SK-N-SH (cell line): ENCODE measurements around the gene TPM4. TPM values are rescaled to one million over a fixed set of nuclear protein-coding genes. Genes with fewer than 3 reads are reported as not detected.
"Not testable (repeated sequence)": the region's sequence is repeated elsewhere in the genome, so short reads cannot be mapped to it uniquely, and the experiment has no call there.

Source experiments
- CTCF ChIA-PET: fragments of 300-600, 350-600 bp; formaldehyde crosslinking; extraction: SDS; loops from one replicate; lab custom pipeline; 2021; lab: Yijun Ruan, JAX
- POLR2A ChIA-PET: fragments of 350-600 bp; sonication (Branson Sonifier 250); formaldehyde crosslinking; extraction: SDS; loops from one replicate; lab custom pipeline; 2020; ENCODE audit warnings: antibody characterized with exemption, inconsistent platforms; lab: Yijun Ruan, JAX
- DNase-seq: peaks from one replicate; pipeline ENCODE4 v3.0.0; 2012
- H2AFZ ChIP-seq: fragments of 200-600 bp; sonication (generic); 2 replicates; pipeline ENCODE4 v1.8.1; 2016; ENCODE audit warnings: antibody characterized with exemption, mild to moderate bottlenecking, low read depth
- H3F3A ChIP-seq: fragments of 200-600 bp; sonication (generic); replicated peaks from 2 replicates; pipeline ENCODE3; 2016; ENCODE audit warnings: antibody characterized with exemption, mild to moderate bottlenecking; ENCODE audit not compliant: insufficient read depth
- H3K27ac ChIP-seq, 2 experiments: fragments of 200-500 bp in 1 of 2; fragments of 200-600 bp in 1 of 2; sonication (Bioruptor generic) in 1 of 2; sonication (generic), shearing (Covaris generic) in 1 of 2; 2 replicates each; pipeline versions ENCODE4 v1.5.1 to v1.6.1; 2014 to 2016; ENCODE audit warnings: low read depth in 2 of 2, inconsistent platforms in 1 of 2, low read length in 1 of 2, mild to moderate bottlenecking in 1 of 2, mixed read lengths in 1 of 2
- H3K27me3 ChIP-seq: fragments of 200-600 bp; sonication (generic), shearing (Covaris generic); 2 replicates; pipeline ENCODE4 v1.6.1; 2016; ENCODE audit warnings: mixed run types; ENCODE audit not compliant: insufficient read depth
- H3K36me3 ChIP-seq, 2 experiments: fragments of 200-500 bp in 1 of 2; fragments of 200-600 bp in 1 of 2; sonication (Bioruptor generic) in 1 of 2; sonication (generic) in 1 of 2; replicated peaks in 1 of 2; 2 replicates each; pipeline versions ENCODE3 to v1.5.1; 2014 to 2016; ENCODE audit warnings: low read length in 1 of 2, mild to moderate bottlenecking in 1 of 2; ENCODE audit not compliant: insufficient read depth in 2 of 2, control insufficient read depth in 1 of 2
- H3K4me1 ChIP-seq, 2 experiments: fragments of 200-500 bp in 1 of 2; fragments of 200-600 bp in 1 of 2; sonication (Bioruptor generic) in 1 of 2; sonication (generic), shearing (Covaris generic) in 1 of 2; 2 replicates each; pipeline versions ENCODE4 v1.5.1 to v1.6.1; 2014 to 2016; ENCODE audit warnings: low read depth in 1 of 2, low read length in 1 of 2, mixed run types in 1 of 2; ENCODE audit not compliant: insufficient read depth in 2 of 2, control insufficient read depth in 1 of 2
- H3K4me2 ChIP-seq: fragments of 200-600 bp; sonication (generic), shearing (Covaris generic); 2 replicates; pipeline ENCODE4 v1.6.1; 2017; ENCODE audit warnings: mixed run types
- H3K4me3 ChIP-seq, 2 experiments: fragments of 200-500 bp in 1 of 2; fragments of 200-600 bp in 1 of 2; sonication (Bioruptor generic) in 1 of 2; sonication (generic), shearing (Covaris generic) in 1 of 2; 2 replicates each; pipeline versions ENCODE4 v1.5.1 to v1.8.1; 2014 to 2016; ENCODE audit warnings: low read depth in 2 of 2, inconsistent platforms in 1 of 2, low read length in 1 of 2, mild to moderate bottlenecking in 1 of 2, mixed read lengths in 1 of 2, moderate library complexity in 1 of 2
- H3K79me2 ChIP-seq: fragments of 200-600 bp; sonication (generic); 2 replicates; pipeline ENCODE4 v1.8.1; 2017; ENCODE audit warnings: mild to moderate bottlenecking; ENCODE audit not compliant: insufficient read depth
- H3K9ac ChIP-seq: fragments of 200-600 bp; sonication (generic); 2 replicates; pipeline ENCODE4 v1.6.1; 2017; ENCODE audit warnings: mixed run types
- H3K9me2 ChIP-seq: fragments of 200-600 bp; sonication (generic); 2 replicates; pipeline ENCODE4 v1.6.1; 2017; ENCODE audit warnings: mixed run types
- H3K9me3 ChIP-seq: fragments of 200-600 bp; sonication (generic); 2 replicates; pipeline ENCODE4 v1.6.1; 2017; ENCODE audit warnings: mixed run types, mild to moderate bottlenecking, moderate library complexity
- H4K20me1 ChIP-seq: fragments of 200-600 bp; sonication (generic); 2 replicates; pipeline ENCODE4 v1.6.1; 2017; ENCODE audit warnings: mild to moderate bottlenecking, mixed run types; ENCODE audit not compliant: insufficient read depth
- CTCF ChIP-seq: fragments of 200-600 bp; sonication (generic); IDR thresholded peaks from 2 replicates; pipeline ENCODE4 v1.6.1; 2017; ENCODE audit warnings: antibody characterized with exemption, mild to moderate bottlenecking, moderate library complexity
- EZH2phosphoT487 ChIP-seq: fragments of 200-600 bp; sonication (generic); IDR thresholded peaks from 2 replicates; pipeline ENCODE4 v1.6.1; 2017; ENCODE audit warnings: low read depth, mixed run types, mild to moderate bottlenecking, antibody characterized with exemption, moderate library complexity, borderline replicate concordance
- GABPA ChIP-seq: IDR thresholded peaks from 2 replicates; pipeline ENCODE4 v1.4.0; 2012; ENCODE audit warnings: low read depth, mild to moderate bottlenecking
- IRF3 ChIP-seq: fragments of 150-350 bp; IDR thresholded peaks from 2 replicates; pipeline ENCODE4 v1.6.1; 2016; ENCODE audit warnings: mild to moderate bottlenecking, low read depth, low read length
- MAX ChIP-seq: IDR thresholded peaks from 2 replicates; pipeline ENCODE4 v1.4.0; 2012; ENCODE audit warnings: low read depth
- MXI1 ChIP-seq: IDR thresholded peaks from 2 replicates; pipeline ENCODE4 v1.6.1; 2012; ENCODE audit warnings: mild to moderate bottlenecking, low read depth, low read length, improper control_type of control experiment
- PBX3 ChIP-seq: IDR thresholded peaks from 2 replicates; pipeline ENCODE4; 2012
- TAF1 ChIP-seq: IDR thresholded peaks from 2 replicates; pipeline ENCODE4 v1.6.1; 2012; ENCODE audit warnings: low read depth, mild to moderate bottlenecking, low read length, moderate library complexity, borderline replicate concordance
- WGBS: methylation state at CpG from one replicate; pipeline ENCODE4 v1.1.6; 2017; ENCODE audit warnings: low lambda C conversion rate; 5-methylcytosine and 5-hydroxymethylcytosine counted together
- polyA plus RNA-seq, 3 experiments: library from polyadenylated mRNA; depleted of rRNA; stranded (reverse); fragments of >200 nt; gene quantifications; 2 replicates each; pipeline ENCODE4 v1.2.3, GENCODE V29; 2012

TPM4 gene
- polyA plus RNA-seq, 1 of the 3 experiments (the other 2 are of a cell fraction): 440 TPM

GRCh38 chr19:16117594-16118033 is 41.3 kb downstream of the TPM4 start:
- H3K9ac ChIP-seq: no peak overlapping the region
- no peaks in the 10 kb centered on the region for H3F3A ChIP-seq
- no peak for DNase-seq
- H3K27me3 ChIP-seq: no peaks in the 10 kb centered on the region
- ChIA-PET CTCF (interaction anchor here (1.0 to 1.6 kb wide), 3 partner anchors 9 to 41 kb away, joined by 3 to 5 read pairs (median 4); partner anchors contain the start of gene TPM4), POLR2A (no interaction called here)
- no peaks in the 10 kb centered on the region for H3K9me3 ChIP-seq
- peaks cover 5 to 9% of the 10 kb centered on the region in 2 experiments; a peak in 3 of 4 replicates for H3K4me1 ChIP-seq
- TF ChIP-seq IRF3: no peak
- TF ChIP-seq CTCF: peak; percentile 13; the same call in 1 of the 2 replicates
- no peak for TF ChIP-seq TAF1
- peaks cover 29 to 35% of the 10 kb centered on the region in 2 experiments for H3K36me3 ChIP-seq
- H3K4me3 ChIP-seq: no peak overlapping the region
- no peaks in the 10 kb centered on the region for H3K9me2 ChIP-seq
- peaks cover 10% of the 10 kb centered on the region; the same call in 1 of the 2 replicates for H4K20me1 ChIP-seq
- peaks cover 48% of the 10 kb centered on the region for H3K79me2 ChIP-seq
- H3K27ac ChIP-seq: no peak overlapping the region
- WGBS: 92% methylated on average over 7 of the region's 11 CpGs
- no peak overlapping the region for H3K4me2 ChIP-seq
- H2AFZ ChIP-seq: no peak overlapping the region

GRCh38 chr19:16118489-16119033 is 42.3 kb downstream of the TPM4 start:
- peaks cover 10% of the 10 kb centered on the region; the same call in 1 of the 2 replicates for H4K20me1 ChIP-seq
- H3K9me2 ChIP-seq: no peaks in the 10 kb centered on the region
- no peak overlapping the region for H3K27ac ChIP-seq
- no peaks in the 10 kb centered on the region for H3F3A ChIP-seq
- CTCF ChIA-PET: interaction anchor here (1.0 to 1.6 kb wide), 2 partner anchors 27 to 42 kb away, joined by 4 to 5 read pairs; partner anchors contain the start of gene TPM4
- no peaks in the 10 kb centered on the region; a peak in 1 of 4 replicates for H3K4me1 ChIP-seq
- peaks cover 38% of the 10 kb centered on the region for H3K79me2 ChIP-seq
- H3K9me3 ChIP-seq: no peaks in the 10 kb centered on the region
- no peaks in the 10 kb centered on the region for H3K27me3 ChIP-seq
- peaks cover 34% of the 10 kb centered on the region in 2 experiments for H3K36me3 ChIP-seq
- no peak overlapping the region for H3K4me3 ChIP-seq
- H3K9ac ChIP-seq: no peak overlapping the region
- WGBS: 97% methylated on average over 6 of the region's 12 CpGs
- H2AFZ ChIP-seq: no peak overlapping the region
- DNase-seq: no peak
- POLR2A ChIA-PET: no interaction called here
- no peak overlapping the region for H3K4me2 ChIP-seq
- TF ChIP-seq GABPA: no peak
- TF ChIP-seq IRF3: no peak
- no peak for TF ChIP-seq MXI1
- no peak for TF ChIP-seq MAX
- no peak for TF ChIP-seq EZH2phosphoT487
- no peak for TF ChIP-seq PBX3

GRCh38 chr19:16119075-16119857 is 43.0 kb downstream of the TPM4 start:
- not testable (repeated sequence) for H3K9ac ChIP-seq, H3K9me3 ChIP-seq, H3K9me2 ChIP-seq, H3K4me2 ChIP-seq, H3K4me1 ChIP-seq, H3K27me3 ChIP-seq, DNase-seq, H3K4me3 ChIP-seq, H4K20me1 ChIP-seq, H3F3A ChIP-seq, H2AFZ ChIP-seq, H3K27ac ChIP-seq
- ChIA-PET CTCF (interaction anchor here (1.1 to 2.8 kb wide), 2 partner anchors 8 to 17 kb away, joined by 4 to 8 read pairs; no protein-coding TSS in a partner anchor), POLR2A (interaction anchor here (0.6 kb wide), 1 partner anchor 1300 kb away, joined by 3 read pairs; no protein-coding TSS in a partner anchor)
- 94% methylated on average over 19 of the region's 19 CpGs for WGBS
- peaks cover 37% of the 10 kb centered on the region for H3K79me2 ChIP-seq
- H3K36me3 ChIP-seq: peaks cover 29 to 40% of the 10 kb centered on the region in 2 experiments
